Measurements from ENCODE around the gene CACNG4. TPM values are rescaled to one million over a fixed set of nuclear protein-coding genes. Genes with fewer than 3 reads are reported as not detected.

CACNG4 gene
- total RNA-seq, 1 experiment from 2014 or later, result 6.3 TPM

- Histone ChIP-seq H3K79me1 (ENCODE audit: insufficient read depth, low read depth, low read length, poor library complexity, severe bottlenecking) (no peaks in the 10 kb centered on the region), H4K5ac (ENCODE audit: insufficient read length, low read depth, low read length) (no peak overlapping the region), H3K18ac (ENCODE audit: insufficient read length, low read depth, low read length) (peak overlapping the region; percentile 20), H3K9ac (ENCODE audit: extremely low read depth, insufficient read length, low read length) (no peak overlapping the region), H3T11ph (ENCODE audit: low read length) (no peak overlapping the region), H3K4me2 (ENCODE audit: insufficient read depth, insufficient read length, low read length) (no peak overlapping the region), H3K4me1 (ENCODE audit: insufficient read depth, low read length) (peaks cover 13% of the 10 kb centered on the region), H3K14ac (ENCODE audit: insufficient read depth, low read length) (peak overlapping the region; percentile 72; the same call in 1 of the 2 replicates), H2BK12ac (ENCODE audit: insufficient read length, low read depth, low read length) (no peak overlapping the region), H4K91ac (ENCODE audit: insufficient read length, low read depth, low read length) (no peak overlapping the region), H3K9me3 (ENCODE audit: control insufficient read depth, low read depth, low read length) (no peaks in the 10 kb centered on the region), H3K79me2 (ENCODE audit: insufficient read depth, low read length) (no peaks in the 10 kb centered on the region), H2AFZ (ENCODE audit: low read length) (no peak overlapping the region), H2BK20ac (ENCODE audit: low read depth, low read length, poor library complexity, severe bottlenecking) (no peak overlapping the region), H4K20me1 (ENCODE audit: control insufficient read depth, insufficient read depth, insufficient read length) (no peaks in the 10 kb centered on the region), H3K23ac (ENCODE audit: insufficient read length, low read depth, low read length) (no peak overlapping the region), H4K8ac (replicated peaks; ENCODE audit: insufficient read length, low read depth, low read length) (no peak overlapping the region), H2AK5ac (ENCODE audit: insufficient read length, low read length) (no peak overlapping the region), H2BK15ac (ENCODE audit: low read depth, low read length) (no peak overlapping the region), H2BK120ac (ENCODE audit: low read depth, low read length, poor library complexity, severe bottlenecking) (no peak overlapping the region), H3K23me2 (ENCODE audit: insufficient read length, low read depth, low read length, poor library complexity, severe bottlenecking) (no peaks in the 10 kb centered on the region), H3K4ac (ENCODE audit: low read depth, low read length) (no peak overlapping the region), H2BK5ac (ENCODE audit: insufficient read length, low read length) (no peak overlapping the region), H3K27me3 (ENCODE audit: insufficient read depth, low read length) (no peaks in the 10 kb centered on the region), H3K56ac (ENCODE audit: insufficient read length, low read depth, low read length) (no peak overlapping the region), H3K27ac (ENCODE audit: insufficient read length, low read depth, low read length) (no peak overlapping the region)
- Mint-ChIP-seq H3K27ac (peak overlapping the region in 1 of 3 experiments; percentile 94; a peak in 2 of 7 replicates), H3K4me1 (peaks cover 40 to 41% of the 10 kb centered on the region in 2 experiments), H3K36me3 (ENCODE audit: insufficient read depth in 1 of 3, low read depth in 3 of 3) (peaks cover 2 to 18% (median 4%) of the 10 kb centered on the region in 3 experiments; a peak in 6 of 7 replicates), H3K27me3 (ENCODE audit: low read depth) (peaks cover 14% of the 10 kb centered on the region), H3K9me3 (peaks cover 13 to 14% of the 10 kb centered on the region in 2 experiments), H3K4me3 (no peak overlapping the region)
- DNase-seq, result peak; percentile 67
- WGBS (ENCODE audit: extremely low coverage, insufficient read length, low lambda C conversion rate), result no CpG with 5 or more reads among the region's 14 CpGs
- TF ChIP-seq CTCF (conservative IDR thresholded peaks at IDR 0.05), result peak; percentile 38; the same call in 1 of the 3 replicates
These were observed 11.6 kb upstream of the CACNG4 start for GRCh38 chr17:66952681-66953629.

All from H9 (cell line).